ENCODE measurements around the gene ZNF681.

- TF ChIP-seq POLR2A (conservative IDR thresholded peaks at IDR 0.05) (no peak), NCOA6 (IDR thresholded peaks at IDR 0.05) (no peak), REST (IDR thresholded peaks at IDR 0.05; ENCODE audit: borderline replicate concordance) (no peak), REST (CRISPR knock-in tag; IDR thresholded peaks at IDR 0.05; ENCODE audit: low read depth) (no peak), ZBTB49 (CRISPR knock-in tag; IDR thresholded peaks at IDR 0.05; ENCODE audit: borderline replicate concordance) (no peak), MCM5 (IDR thresholded peaks at IDR 0.05; ENCODE audit: low read depth) (no peak), CTCF (IDR thresholded peaks at IDR 0.05 in 2 of 3, conservative IDR thresholded peaks at IDR 0.05 in 1 of 3; ENCODE audit: insufficient read depth in 2 of 3, low read depth in 1 of 3, low read length in 3 of 3) (no peak), NFIC (IDR thresholded peaks at IDR 0.05) (no peak)
These were observed 25.6 kb upstream of the ZNF681 start for GRCh38 chr19:23784274-23784673.
